Naive B cell (primary cell): ENCODE data around the gene DTNB. TPM values are rescaled to one million over a fixed set of nuclear protein-coding genes. Genes with fewer than 3 reads are reported as not detected.
"Not testable (repeated sequence)": the region's sequence is repeated elsewhere in the genome, so short reads cannot be mapped to it uniquely, and the experiment has no call there.

Source experiments
- ATAC-seq, 2 donors: fragments of 150-1000 bp; cut with Tn5 transposase; 2 replicates each; pipeline ENCODE4 v1.10.0; 2021; ENCODE audit warnings: low read depth in 2 of 2, mild to moderate bottlenecking in 2 of 2, moderate library complexity in 2 of 2
- DNase-seq: peaks from one replicate; pipeline ENCODE4 v3.0.0; 2022
- H3K27ac Mint-ChIP-seq, 6 donors: one replicate each; pipeline ENCODE4 v1.8.0; 2020 to 2022; ENCODE audit warnings: mild to moderate bottlenecking in 6 of 6, mixed read lengths in 6 of 6, moderate library complexity in 5 of 6, inconsistent platforms in 2 of 6
- H3K27me3 Mint-ChIP-seq, 3 donors: one replicate each; pipeline ENCODE4 v1.8.0; 2021 to 2022; ENCODE audit warnings: mixed read lengths in 3 of 3, mild to moderate bottlenecking in 1 of 3
- H3K36me3 Mint-ChIP-seq, 2 donors: one replicate each; pipeline ENCODE4 v1.8.0; 2020 to 2022; ENCODE audit warnings: mixed read lengths in 2 of 2, inconsistent platforms in 1 of 2, mild to moderate bottlenecking in 1 of 2
- H3K4me1 Mint-ChIP-seq, 3 donors: one replicate each; pipeline ENCODE4 v1.8.0; 2020 to 2022; ENCODE audit warnings: mixed read lengths in 3 of 3, inconsistent platforms in 1 of 3, mild to moderate bottlenecking in 1 of 3, moderate library complexity in 1 of 3
- H3K4me3 Mint-ChIP-seq, 8 donors: one replicate each; pipeline ENCODE4 v1.8.0; 2020 to 2022; ENCODE audit warnings: mild to moderate bottlenecking in 8 of 8, mixed read lengths in 8 of 8, moderate library complexity in 8 of 8, inconsistent platforms in 2 of 8
- H3K9me3 Mint-ChIP-seq, 7 donors: one replicate each; pipeline ENCODE4 v1.8.0; 2020 to 2022; ENCODE audit warnings: mixed read lengths in 7 of 7, mild to moderate bottlenecking in 5 of 7, inconsistent platforms in 2 of 7, moderate library complexity in 1 of 7
- polyA plus RNA-seq, 6 donors: library from polyadenylated mRNA; unstranded; fragments of 300-500 nt; fragmentation: Illumina TruSeq; gene quantifications; one replicate each; pipeline ENCODE4 v1.2.3, GENCODE V29; 2021; ENCODE audit warnings: low read depth in 6 of 6

Gene DTNB
- polyA plus RNA-seq, 6 donors from 2014 or later: 7.8 to 25.4 (median 16.1) TPM

DNA sequence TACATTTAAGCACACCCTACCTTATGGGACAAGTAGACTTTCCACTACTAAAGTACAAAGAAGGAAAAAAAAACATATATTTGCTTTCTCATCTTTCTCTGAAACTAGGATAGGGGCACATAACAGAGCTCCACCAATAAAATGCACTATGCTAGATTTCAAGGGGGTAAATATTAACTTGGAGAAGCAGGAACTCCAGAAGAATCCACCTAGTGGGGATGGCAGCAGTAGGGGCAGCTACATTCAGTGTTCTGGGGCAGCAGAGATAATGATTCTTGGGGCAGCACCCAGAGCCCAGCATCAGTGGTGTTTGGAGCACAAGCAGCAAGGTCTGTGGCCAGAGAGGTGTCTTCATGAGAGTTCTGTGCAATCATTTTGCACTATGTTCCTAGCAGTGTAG is 64.7 kb downstream of the DTNB start:
- H3K4me1 Mint-ChIP-seq: peaks cover 13 to 35% (median 22%) of the 10 kb centered on the region in 3 donors
- ATAC-seq: no peak
- no peaks in the 10 kb centered on the region for H3K27me3 Mint-ChIP-seq
- H3K36me3 Mint-ChIP-seq: no peaks in the 10 kb centered on the region
- H3K4me3 Mint-ChIP-seq: peak overlapping the region in 4 of 8 donors; percentile 26 to 78 (median 52)
- no peaks in the 10 kb centered on the region for H3K9me3 Mint-ChIP-seq
- DNase-seq: no peak
- peak overlapping the region; percentile 85 to 95 (median 92) for H3K27ac Mint-ChIP-seq

DNA sequence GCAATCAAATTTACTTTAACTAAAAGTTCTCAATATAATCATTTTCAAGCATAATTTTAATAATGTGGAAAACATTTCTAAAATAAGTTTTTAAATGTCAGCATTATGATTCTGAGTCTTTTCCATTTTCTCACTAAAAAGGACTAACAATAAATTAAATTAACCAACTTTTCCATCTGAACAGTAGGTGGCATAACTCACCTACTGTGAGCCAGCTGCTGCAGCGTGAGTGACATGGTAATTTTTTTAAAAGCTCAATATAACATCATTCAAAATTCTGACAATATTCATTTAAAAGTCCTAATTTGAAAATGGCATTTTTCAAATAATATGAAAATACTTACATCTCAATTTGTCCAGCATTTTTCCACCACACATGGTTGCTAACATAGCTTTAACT is 66.5 kb downstream of the DTNB start:
- no peaks in the 10 kb centered on the region for H3K36me3 Mint-ChIP-seq
- H3K4me3 Mint-ChIP-seq: no peak overlapping the region
- no peak overlapping the region for H3K27ac Mint-ChIP-seq
- no peaks in the 10 kb centered on the region for H3K9me3 Mint-ChIP-seq
- H3K27me3 Mint-ChIP-seq: no peaks in the 10 kb centered on the region
- H3K4me1 Mint-ChIP-seq: peaks cover 16 to 35% (median 22%) of the 10 kb centered on the region in 3 donors
- DNase-seq (peak; percentile 31), ATAC-seq (no peak)

DNA sequence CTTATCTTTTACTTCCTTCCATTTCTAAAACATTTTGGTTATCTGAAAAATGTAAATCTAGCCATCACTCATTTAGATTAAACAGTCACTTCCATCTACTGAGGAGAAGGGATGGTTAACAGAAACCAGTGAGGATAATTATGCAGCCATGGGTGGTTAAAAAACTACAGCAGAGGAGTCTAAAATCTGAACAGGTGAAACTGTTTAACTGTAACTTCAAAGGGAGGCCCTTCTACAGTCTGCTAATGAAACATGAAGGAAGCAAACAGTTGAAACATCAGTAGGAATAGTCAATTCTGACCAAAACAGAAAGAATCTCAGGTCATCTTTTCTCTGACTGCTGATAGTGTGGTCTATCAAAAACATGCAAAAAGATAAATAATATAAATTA is 71.0 kb downstream of the DTNB start:
- Mint-ChIP-seq H3K9me3 (peaks cover 0 to 7% (median 0%) of the 10 kb centered on the region in 7 donors), H3K27me3 (no peaks in the 10 kb centered on the region), H3K36me3 (no peaks in the 10 kb centered on the region), H3K4me3 (no peak overlapping the region), H3K4me1 (peaks cover 0 to 6% (median 3%) of the 10 kb centered on the region in 3 donors), H3K27ac (no peak overlapping the region)
- DNase-seq (no peak), ATAC-seq (no peak)

DNA sequence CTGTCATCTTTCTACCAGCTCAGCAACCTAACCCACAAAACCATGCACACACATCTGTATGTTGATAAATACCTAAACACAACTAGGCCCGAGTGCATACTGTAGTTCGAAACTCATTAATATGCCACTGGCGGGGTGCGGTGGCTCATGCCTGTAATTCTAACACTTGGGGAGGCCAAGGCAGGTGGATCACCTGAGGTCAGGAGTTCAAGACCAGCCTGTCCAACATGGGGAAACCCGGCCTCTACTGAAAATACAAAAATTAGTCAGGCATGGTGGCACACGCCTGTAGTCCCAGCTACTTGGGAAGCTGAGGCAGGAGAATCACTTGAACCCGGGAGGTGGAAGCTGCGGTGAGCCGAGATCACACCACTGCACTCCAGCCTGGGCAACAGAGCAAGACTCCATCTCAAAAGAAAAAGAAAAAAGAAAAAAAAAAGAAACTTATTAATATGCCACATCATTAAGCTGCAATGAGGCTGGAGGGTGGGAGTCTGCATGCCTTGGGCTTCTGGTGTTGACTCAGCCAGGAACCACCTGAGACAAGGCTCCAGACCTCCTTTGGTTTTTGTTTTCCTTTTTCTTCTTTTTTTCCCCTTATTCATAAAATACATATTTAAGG is 71.6 kb downstream of the DTNB start:
- not testable (repeated sequence) for ATAC-seq, H3K9me3 Mint-ChIP-seq, DNase-seq, H3K27me3 Mint-ChIP-seq, H3K27ac Mint-ChIP-seq, H3K4me1 Mint-ChIP-seq, H3K4me3 Mint-ChIP-seq, H3K36me3 Mint-ChIP-seq

DNA sequence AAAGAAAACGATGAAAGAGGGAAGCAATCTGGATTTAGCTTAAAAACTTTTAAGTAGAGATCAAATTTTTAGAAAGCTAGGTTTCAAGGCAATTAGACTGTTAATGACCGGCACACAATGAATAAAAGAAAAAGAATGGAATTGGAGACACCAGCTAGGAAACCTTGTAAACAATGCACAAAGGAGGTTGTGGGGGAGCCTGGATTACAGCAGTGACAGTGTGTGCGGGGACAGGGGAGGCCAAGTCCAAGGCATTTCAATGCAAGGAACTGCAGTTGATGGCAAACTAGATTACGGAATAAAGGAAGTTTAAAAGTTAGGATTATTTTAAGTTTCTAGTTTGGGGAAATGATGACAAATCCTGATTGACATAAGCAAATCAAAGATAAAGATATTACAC is 74.5 kb downstream of the DTNB start:
- no peak overlapping the region for H3K4me3 Mint-ChIP-seq
- peaks cover 0 to 6% (median 3%) of the 10 kb centered on the region in 3 donors for H3K4me1 Mint-ChIP-seq
- peaks cover 0 to 7% (median 0%) of the 10 kb centered on the region in 7 donors for H3K9me3 Mint-ChIP-seq
- no peak for DNase-seq
- ATAC-seq: no peak
- H3K27me3 Mint-ChIP-seq: no peaks in the 10 kb centered on the region
- peak overlapping the region in 2 of 6 donors; percentile 38 to 46 for H3K27ac Mint-ChIP-seq
- H3K36me3 Mint-ChIP-seq: peaks cover 0 to under 1% of the 10 kb centered on the region in 2 donors

DNA sequence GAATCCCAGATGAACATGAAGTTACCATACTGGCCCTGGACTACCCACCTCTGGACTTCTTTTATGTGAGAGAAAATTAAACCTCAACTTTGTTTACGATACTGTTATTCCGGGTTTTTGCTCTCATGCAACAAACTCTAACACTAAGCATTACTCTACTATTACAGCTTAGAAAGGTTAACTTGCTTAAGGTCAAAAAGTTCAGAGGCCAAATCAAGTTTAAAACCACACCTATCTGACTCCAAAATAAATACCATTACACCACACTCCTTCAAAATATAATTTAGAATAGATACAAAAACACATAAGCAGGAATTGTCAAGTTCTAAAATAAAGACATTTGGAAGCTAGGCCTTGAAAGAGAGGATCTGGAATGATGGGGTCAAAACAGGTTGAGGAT is 75.0 kb downstream of the DTNB start:
- H3K9me3 Mint-ChIP-seq: peaks cover 0 to 7% (median 0%) of the 10 kb centered on the region in 7 donors
- DNase-seq (no peak), ATAC-seq (no peak)
- H3K27me3 Mint-ChIP-seq: no peaks in the 10 kb centered on the region
- H3K36me3 Mint-ChIP-seq: peaks cover 0 to 3% of the 10 kb centered on the region in 2 donors
- H3K4me1 Mint-ChIP-seq: peaks cover 0 to 6% (median 3%) of the 10 kb centered on the region in 3 donors
- H3K4me3 Mint-ChIP-seq: no peak overlapping the region
- no peak overlapping the region for H3K27ac Mint-ChIP-seq

DNA sequence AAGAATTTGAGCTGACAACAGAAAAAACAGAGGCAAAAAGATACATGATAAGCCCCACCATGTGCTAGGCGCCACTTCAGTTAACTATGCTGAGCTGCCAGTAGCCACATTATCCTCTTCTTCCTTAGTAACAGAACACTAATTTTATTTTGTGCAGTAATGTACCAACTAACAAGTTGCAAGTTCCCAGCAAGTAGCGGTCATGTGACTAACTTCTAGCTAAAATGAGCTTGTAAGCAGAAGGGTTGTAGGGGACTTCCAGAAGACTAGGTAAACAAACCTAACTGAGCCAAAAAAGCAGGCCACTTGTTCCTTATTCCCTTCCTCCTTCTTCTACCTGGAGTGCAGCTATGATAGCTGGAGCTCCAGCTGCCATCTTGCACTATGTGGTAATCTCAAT is 75.5 kb downstream of the DTNB start:
- no peaks in the 10 kb centered on the region for H3K27me3 Mint-ChIP-seq
- peaks cover 0 to 7% (median 0%) of the 10 kb centered on the region in 7 donors for H3K9me3 Mint-ChIP-seq
- peak; percentile 40 to 55 for ATAC-seq
- peaks cover 0 to 3% of the 10 kb centered on the region in 2 donors for H3K36me3 Mint-ChIP-seq
- no peak overlapping the region for H3K4me3 Mint-ChIP-seq
- no peak for DNase-seq
- peaks cover 0 to 6% (median 3%) of the 10 kb centered on the region in 3 donors for H3K4me1 Mint-ChIP-seq
- no peak overlapping the region for H3K27ac Mint-ChIP-seq

DNA sequence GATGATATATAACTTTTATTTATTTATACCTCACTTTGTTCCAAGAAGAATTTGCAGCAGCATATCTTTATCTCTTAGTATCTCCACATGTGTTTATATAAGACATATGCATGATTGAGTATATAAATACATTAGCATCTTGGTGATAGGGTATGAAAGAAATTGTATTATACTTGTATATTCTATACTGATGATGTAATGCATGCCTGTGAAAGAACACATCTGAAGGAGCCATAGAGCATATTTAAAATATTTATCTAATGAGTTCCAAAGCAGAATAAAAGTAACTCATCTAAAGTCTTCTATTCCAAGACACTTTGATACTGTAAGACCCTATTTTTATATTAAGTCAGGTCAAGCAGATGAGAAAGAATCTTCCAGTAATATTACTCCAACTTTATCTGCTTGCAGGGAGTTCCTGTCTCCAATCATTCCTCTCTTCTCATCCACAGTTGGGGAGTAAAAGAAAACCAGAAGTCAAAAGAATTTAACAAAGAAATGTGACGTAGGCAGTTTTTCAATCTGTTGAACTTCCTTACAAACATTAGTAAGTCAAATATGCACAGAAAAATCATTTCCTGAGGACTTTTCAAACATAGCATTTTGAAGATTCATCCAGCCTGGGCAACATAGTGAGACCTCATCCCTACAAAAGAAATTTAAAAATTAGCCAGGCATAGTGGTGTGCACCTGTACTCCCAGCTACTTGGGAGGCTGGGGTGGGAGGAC is 76.7 kb downstream of the DTNB start:
- H3K27ac Mint-ChIP-seq: peak overlapping the region in 1 of 6 donors; percentile 9
- peaks cover 0 to 8% (median 7%) of the 10 kb centered on the region in 3 donors for H3K4me1 Mint-ChIP-seq
- H3K4me3 Mint-ChIP-seq: no peak overlapping the region
- H3K27me3 Mint-ChIP-seq: no peaks in the 10 kb centered on the region
- no peak for ATAC-seq
- H3K9me3 Mint-ChIP-seq: peaks cover 0 to 7% (median 0%) of the 10 kb centered on the region in 7 donors
- H3K36me3 Mint-ChIP-seq: peaks cover 0 to 3% of the 10 kb centered on the region in 2 donors
- no peak for DNase-seq

DNA sequence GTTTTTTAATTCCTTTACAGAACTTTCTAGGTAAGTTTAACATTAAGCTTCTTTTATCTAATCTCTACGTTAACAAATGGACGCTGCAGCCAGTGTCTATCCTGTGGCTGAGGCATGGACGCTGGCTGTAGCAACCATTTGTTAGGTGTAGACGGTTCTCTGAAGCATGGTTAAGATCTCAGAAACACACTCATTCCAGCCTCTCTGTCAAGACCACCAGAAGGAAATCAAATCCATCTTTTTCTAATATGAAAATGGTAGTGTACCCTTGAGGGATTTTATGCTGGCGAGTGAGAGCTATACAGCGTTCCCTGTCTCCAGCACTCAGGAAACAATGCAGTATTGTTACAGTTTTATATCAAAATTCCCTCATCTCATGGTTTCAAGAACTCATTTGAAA is 78.0 kb downstream of the DTNB start:
- H3K27ac Mint-ChIP-seq: no peak overlapping the region
- peaks cover 0 to 9% (median 7%) of the 10 kb centered on the region in 3 donors for H3K4me1 Mint-ChIP-seq
- H3K4me3 Mint-ChIP-seq: no peak overlapping the region
- peaks cover 0 to 3% of the 10 kb centered on the region in 2 donors for H3K36me3 Mint-ChIP-seq
- H3K27me3 Mint-ChIP-seq: no peaks in the 10 kb centered on the region
- ATAC-seq (no peak), DNase-seq (no peak)
- H3K9me3 Mint-ChIP-seq: peaks cover 0 to 7% (median 0%) of the 10 kb centered on the region in 7 donors

DNA sequence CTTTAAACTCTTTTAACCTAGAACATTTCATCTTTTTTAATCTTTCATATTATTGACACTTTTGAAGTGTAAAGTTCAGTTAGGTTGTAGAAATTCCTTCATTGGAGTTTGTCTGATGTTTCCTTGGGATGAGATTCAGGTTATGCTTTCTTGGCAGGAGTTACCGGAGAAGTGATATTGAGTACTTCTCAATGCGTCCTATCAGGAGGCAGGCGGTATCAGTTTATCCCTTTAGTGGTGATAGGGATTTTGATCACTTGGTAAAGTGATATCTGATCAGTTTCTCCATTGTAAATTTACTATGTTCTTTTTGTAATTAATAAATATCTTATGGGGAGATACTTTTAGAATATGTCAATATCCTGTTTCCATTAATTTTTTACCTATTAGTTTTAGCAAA is 78.4 kb downstream of the DTNB start:
- DNase-seq (no peak), ATAC-seq (no peak)
- H3K9me3 Mint-ChIP-seq: peaks cover 0 to 7% (median 0%) of the 10 kb centered on the region in 7 donors
- H3K4me1 Mint-ChIP-seq: peaks cover 0 to 9% (median 7%) of the 10 kb centered on the region in 3 donors
- H3K27me3 Mint-ChIP-seq: no peaks in the 10 kb centered on the region
- no peak overlapping the region for H3K4me3 Mint-ChIP-seq
- peaks cover 0 to 3% of the 10 kb centered on the region in 2 donors for H3K36me3 Mint-ChIP-seq
- H3K27ac Mint-ChIP-seq: no peak overlapping the region

DNA sequence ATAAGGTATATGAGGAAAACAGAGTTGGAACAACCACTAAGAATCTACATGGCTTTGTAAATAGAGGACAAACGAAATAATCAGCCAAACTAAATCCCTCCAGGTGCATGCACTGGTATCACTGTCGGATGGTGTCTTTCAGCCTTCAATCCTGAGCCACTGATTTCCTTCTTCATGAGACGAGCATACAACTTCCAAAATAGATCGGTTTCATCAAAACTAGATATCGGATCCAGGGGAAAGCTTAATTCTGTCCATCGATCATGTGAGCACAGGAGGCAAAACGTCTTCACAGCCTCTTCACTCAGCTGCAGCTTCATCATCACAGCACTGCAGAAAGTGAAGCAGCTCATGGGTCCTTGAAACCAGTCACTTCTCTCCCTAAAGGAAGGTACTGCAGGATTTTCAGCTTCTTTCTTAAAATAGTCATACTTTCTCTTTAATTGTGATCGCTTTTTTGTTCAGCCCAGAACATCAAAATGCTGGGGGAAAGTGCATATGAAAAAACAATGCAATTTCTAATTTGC is 80.5 kb downstream of the DTNB start:
- Mint-ChIP-seq H3K9me3 (no peaks in the 10 kb centered on the region), H3K4me1 (peaks cover 0 to 7% (median 6%) of the 10 kb centered on the region in 3 donors), H3K36me3 (peaks cover 0 to 3% of the 10 kb centered on the region in 2 donors), H3K4me3 (no peak overlapping the region), H3K27ac (peak overlapping the region in 1 of 6 donors; percentile 73), H3K27me3 (no peaks in the 10 kb centered on the region)
- ATAC-seq (no peak), DNase-seq (no peak)

DNA sequence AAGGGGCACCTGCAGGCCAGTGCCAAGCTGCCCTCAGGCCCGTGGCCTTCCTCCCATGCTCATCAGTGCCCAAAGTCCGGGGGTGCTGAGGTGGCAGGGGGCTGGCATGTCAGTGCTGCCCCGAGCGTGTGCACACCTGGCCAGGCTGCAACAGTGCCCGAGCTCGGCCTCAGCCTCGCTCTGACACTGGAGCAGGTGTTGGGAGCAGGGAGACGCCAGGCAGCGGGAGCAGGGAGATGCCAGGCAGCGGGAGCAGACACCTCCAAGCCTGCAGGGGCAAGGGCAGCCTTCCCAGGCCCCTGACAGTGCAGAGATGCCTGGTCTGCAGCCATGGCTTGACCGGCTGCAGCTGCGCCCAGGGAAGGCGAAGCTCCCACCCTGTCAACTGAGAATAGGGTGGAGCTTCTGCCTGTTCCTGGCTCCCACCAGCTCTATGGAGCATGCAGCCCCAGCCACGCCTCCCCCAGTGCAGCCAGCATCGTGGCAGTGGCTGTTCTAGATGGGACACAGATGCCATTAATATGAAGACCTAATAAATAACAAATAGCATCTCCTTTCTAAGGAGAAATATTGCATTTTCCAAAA is 82.4 kb downstream of the DTNB start:
- DNase-seq: no peak
- Mint-ChIP-seq H3K27me3 (no peaks in the 10 kb centered on the region), H3K27ac (peak overlapping the region in 1 of 6 donors; percentile 8), H3K4me3 (no peak overlapping the region), H3K9me3 (no peaks in the 10 kb centered on the region), H3K4me1 (peaks cover 0 to 7% (median 3%) of the 10 kb centered on the region in 3 donors), H3K36me3 (peaks cover 0 to 3% of the 10 kb centered on the region in 2 donors)
- ATAC-seq: no peak

DNA sequence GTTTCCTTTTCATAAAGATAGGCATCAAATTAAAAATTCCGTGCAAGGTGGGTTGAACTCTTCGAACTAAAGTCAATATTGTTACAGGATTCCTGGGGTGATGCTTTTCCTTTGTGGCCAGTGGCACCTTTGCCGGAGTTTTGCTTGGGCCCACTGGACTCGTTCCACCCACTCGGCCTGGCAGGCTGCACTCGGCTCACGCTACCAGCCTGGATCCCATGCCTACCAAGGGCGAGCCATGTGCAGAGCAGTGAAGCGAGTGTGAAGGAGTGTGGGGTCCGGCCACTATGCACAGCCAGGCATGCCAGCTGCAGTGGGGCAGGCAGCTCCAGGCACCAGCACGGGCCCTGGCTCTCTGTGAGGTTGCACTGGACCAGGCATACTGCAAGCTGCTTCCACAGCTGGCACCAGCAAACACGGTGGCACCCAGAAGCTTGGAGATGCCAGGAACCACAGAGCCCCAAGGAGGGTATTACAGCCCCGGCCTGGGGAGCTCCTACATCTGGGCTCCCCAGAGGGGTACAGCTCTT is 83.6 kb downstream of the DTNB start:
- no peaks in the 10 kb centered on the region for H3K9me3 Mint-ChIP-seq
- ATAC-seq (no peak), DNase-seq (no peak)
- H3K4me3 Mint-ChIP-seq: no peak overlapping the region
- peaks cover 0 to 3% of the 10 kb centered on the region in 2 donors for H3K36me3 Mint-ChIP-seq
- H3K4me1 Mint-ChIP-seq: peaks cover 6 to 14% (median 9%) of the 10 kb centered on the region in 3 donors
- no peaks in the 10 kb centered on the region for H3K27me3 Mint-ChIP-seq
- H3K27ac Mint-ChIP-seq: no peak overlapping the region
